Suppressor macrophage treated with lipopolysaccharide for 1 hour (primary cell): Measurements from ENCODE around the gene MT2A.

Source experiments
- DNase-seq, 3 donors: peaks; one replicate each; pipeline ENCODE4 v3.0.0-alpha.2; 2020 to 2022

Gene MT2A

DNA sequence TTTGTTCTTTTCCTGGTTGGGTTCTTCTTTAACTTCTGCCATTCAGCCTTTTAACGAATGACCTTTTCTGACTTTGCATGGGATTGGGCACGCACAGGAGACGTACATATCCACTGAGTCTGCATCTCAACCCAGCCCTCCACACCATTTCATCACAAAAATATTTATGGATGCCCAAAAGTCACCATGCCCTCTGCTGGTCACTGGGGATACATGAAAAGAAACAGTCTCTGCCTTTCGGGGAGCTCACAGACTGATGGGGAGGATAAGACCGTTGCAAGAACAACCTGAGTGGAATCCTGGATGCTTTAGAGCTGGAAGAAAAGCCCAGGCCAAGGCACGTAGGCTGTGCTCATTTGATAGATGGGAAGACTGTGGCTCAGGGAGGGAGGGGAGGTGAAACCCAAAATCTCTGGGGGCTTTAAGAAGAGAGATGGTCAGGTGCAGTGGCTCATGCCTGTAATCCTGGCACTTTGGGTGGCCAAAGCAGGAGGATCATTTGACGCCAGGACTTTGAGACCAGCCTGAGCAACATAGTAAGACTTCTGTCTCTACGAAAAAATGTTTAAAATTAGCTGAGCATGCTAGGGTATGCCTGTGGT lies 7.9 kb upstream of the MT2A start:
- peak; percentile 62 to 77 (median 74) for DNase-seq

DNA sequence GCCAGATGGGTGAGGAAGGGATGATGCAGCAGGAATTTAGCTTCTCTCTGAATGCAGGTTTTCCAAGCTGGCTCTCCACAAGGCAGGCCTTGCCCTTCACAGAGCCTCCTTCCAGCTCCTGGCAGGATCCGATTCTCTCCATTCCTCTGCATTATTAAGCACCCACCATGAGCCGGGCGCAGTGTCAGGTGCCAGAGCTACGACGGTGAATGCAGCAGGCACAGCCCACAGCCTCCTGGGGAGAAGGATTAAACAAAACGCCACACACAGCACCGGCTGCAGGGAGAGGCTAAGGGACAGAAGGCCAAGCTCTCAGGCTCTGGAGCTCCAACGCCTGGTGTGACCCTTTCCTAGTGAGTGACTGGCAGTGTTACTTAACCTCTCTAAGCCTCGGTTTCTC lies 7.1 kb upstream of the MT2A start:
- DNase-seq, result no peak

DNA sequence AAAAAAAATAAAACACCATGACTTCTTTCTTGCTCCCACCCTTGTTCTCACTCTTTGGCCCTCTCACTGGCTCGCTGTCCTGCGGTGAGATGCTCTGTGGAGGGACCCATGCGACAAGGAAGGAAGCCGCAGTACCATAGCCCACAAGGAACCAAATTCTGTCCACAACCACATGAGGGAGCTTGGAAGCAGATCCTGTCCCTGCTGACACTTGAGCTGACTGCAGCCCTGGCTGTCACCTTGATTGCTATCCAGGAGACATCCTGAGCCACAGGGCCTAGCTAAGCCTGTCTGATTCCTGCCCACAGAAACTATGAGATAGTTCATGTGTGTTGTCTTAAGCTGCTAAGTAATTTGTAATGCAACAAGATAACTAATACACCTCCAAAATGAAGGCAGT lies 4.8 kb upstream of the MT2A start:
- DNase-seq, result peak; percentile 65 to 70 (median 66)

DNA sequence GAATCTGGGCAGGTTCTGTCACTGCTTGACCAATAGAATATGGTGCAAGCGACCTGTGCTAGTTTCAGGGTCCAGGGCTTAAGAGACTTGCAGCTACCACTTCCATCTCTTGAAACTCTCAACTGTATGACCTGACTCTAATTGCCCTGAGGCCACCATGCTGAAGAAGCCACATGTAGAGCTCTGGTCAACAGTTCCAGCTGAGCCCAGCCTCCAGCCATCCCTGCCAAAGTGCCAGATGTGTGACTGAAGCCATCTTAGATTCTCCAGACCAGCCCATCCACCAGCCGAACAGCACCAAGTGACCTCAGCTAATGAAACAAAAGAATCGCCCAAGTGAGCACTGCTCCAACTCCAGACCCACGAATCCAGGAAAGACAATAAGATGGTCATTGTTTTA lies 3.4 kb upstream of the MT2A start:
- DNase-seq, result no peak

- DNase-seq, result no peak
These were observed 2.9 kb upstream of the MT2A start for GRCh38 chr16:56605475-56605874.

DNA sequence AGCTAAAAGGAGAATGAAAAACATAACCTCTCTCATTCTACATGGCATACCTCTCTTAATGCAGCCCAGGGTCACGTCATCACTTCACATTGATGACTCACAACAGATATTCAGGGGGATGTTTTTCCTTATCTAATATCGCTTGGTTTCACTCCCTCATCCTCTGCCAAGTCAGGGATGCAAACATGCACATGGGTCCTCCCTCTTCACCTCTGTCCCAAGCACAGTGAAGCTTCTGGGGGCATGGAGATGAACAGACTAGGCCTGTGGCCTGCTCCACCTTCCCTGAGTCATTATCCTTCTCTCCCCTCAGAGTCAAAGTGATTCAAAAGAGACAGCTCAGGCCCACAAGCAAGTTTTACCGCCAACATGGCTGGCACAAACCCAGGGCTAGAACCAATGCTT lies 2.3 kb upstream of the MT2A start:
- no peak for DNase-seq

DNA sequence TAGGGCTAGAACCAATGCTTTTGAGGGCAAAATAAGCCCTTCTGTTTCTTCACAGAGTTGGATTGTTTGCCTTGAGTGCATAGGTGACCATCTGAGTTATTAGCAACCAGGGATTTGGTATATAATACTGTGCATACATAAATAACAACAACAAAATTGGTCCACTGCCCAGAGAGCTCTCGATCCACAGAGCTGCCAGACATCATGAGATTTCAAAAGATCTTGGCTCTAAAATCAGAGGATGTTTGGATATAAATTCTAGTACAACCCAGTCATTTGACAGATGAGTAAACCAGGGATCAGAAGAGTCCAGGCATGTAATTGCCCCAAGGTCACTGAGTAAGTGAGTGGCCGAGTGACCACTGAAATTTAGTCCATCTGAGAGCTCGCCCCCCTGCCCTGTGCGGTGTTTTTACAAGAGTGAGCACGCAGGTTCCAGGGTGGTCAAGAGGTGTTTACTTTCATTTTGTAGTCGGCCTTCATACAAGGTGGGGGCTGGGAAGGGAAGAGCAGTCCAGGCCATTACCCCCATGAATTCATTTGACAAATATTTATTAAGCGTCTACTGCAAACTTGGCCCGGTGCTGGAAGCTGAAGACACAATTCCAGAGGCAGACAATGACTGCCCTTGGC lies 1.8 kb upstream of the MT2A start:
- no peak for DNase-seq

DNA sequence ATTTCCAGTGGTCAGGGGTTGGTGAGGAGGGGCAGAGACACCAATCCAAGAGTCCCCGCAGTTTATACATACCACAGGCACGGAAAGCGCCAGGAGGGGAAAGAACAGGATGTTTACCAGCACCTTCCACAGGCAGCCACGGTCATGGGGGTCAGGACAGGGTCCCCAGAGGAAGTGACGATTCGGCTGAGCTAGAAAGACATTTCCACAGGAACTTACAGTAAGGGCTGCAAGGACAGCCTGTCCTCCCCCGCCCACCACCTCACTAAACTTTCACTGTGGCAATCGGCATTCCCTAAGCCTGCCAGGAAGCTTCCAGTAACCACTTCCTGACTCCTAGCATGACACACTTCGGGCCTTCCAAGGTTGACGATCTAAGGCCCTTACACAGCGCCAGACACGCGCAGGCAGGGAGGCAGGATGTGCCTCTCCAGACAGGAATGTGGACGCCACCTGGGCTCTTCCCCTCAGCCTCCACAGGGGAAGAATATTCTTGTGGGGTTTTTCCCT lies 1.2 kb upstream of the MT2A start:
- peak; percentile 50 to 77 (median 74) for DNase-seq

GRCh38 chr16:56607675-56608042 lies 725 bp upstream of the MT2A start:
- no peak for DNase-seq

GRCh38 chr16:56608876-56609462 lies 585 bp downstream of the MT2A start:
- DNase-seq, result no peak

GRCh38 chr16:56609463-56609921 lies 1.1 kb downstream of the MT2A start:
- peak; percentile 95 to 99 (median 98) for DNase-seq

- peak; percentile 96 to 99 (median 98) for DNase-seq
These were observed 1.7 kb downstream of the MT2A start for GRCh38 chr16:56610017-56610608.

DNA sequence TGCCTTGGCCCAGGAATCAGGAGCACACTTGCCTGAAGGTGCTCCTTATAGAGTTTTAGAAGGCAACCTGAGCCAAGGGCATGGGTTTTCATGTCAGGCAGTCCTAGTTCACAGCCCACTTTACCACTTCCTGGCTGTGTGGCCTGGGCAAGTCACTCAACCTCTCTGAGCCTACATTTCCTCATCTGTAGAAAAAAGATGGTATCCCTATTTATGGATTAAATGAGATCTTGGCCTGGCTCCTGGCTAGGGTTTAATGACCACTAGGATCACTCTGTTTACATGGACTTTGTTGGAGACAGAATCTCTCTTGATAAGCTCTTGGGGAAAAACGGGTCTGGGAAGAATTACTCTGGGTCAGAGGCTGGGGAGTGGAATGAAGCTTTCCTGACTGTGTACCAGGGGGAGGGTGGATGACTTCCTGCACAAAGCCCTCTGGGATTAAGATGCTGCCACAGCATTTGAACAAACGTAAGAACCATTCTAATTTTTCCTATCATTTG lies 2.3 kb downstream of the MT2A start:
- no peak for DNase-seq

DNA sequence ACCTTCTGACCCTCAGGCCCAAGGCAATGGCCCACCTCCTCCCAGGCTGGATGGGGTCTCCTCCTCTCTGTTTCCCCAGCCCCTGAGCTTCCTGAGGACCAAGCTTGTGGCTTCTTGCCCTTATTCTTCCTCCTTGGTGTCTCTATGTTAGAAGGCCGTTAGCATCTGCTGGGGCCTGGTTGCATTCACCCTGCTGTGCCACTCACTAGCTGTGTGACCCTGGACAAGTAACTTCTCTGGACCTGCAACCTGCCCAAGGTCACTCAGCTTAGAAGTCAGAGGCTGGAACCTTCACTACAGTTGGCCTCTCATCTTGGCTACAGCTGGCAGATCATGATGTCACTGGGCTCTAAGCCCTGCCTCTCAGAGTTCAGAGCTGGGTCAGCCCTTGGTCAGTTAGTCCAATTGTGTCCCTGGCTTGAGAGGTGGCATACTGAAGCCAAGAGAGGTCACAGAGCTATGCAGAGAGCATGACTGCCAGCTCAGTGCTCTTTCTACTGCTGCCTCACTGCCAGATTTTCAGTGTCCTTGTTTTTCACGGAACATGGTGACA lies 3.0 kb downstream of the MT2A start:
- DNase-seq, result peak in 2 of 3 donors; percentile 46 to 60

- DNase-seq, result no peak
These were observed 5.3 kb downstream of the MT2A start for GRCh38 chr16:56613706-56614105.

DNA sequence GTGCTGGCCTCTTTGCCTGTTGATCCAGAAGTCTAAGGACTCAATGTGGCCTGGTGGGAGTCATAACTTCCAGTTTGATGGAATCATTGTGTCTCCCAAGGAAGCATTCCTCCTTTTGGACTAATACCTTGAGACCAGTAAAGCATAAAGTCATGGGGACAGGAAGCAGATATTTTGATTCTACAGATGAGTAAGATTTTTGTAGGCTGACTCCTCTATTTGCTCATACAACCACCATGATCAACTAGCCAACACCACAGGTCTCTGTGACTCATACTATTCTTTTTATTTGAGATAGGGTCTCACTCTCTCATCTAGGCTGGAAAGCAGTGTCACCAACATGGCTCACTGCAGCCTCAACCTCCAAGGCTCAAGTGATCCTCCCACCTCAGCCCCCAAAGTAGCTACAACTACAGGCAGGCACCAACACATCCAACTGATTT lies 6.2 kb downstream of the MT2A start:
- DNase-seq, result no peak

DNA sequence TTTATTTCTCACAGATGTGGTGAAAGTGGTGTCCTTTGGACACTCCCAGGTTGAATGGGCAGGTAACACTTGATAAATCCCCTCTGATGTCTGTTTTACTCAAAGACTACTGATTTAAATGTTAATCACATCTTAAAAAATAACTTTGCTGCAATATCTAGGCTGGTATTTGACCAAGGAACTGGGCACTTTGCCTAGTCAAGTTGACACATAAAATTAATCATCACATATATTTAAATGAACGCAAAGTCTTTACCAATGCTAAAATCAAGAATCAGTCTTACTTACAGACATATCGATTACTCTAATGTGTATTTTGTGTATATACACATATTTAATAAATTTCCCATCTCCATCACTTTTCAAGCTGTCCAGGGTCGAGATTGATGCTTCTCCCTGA lies 7.0 kb downstream of the MT2A start:
- DNase-seq, result no peak

DNA sequence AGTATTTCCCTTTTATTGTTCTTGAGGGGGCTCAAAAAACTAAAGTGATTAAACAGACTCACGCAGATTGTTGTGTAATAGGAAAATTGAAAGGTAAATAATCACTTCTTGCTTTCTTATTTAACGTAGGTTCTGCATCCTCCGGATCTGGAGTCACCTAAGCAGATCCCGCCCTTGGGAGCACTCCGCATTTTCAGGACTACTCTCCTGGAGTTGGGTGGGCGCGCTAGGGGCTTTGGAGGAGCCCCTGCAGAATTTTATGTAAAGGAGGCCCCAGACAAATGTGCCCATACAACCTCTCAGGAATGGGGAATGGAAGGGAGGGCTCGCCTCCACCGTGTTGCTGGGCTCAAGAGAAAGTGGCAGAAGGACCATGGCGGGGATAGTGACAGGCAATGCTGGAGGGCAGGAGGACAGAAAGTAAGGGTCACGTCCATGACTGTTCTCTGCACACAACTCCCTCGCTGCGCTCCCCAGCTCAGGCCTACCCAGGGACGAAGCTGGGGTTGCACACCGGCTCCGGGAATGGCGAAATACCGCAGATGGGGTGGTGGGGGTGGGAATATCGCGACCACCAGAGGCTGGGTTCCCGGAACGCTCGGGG lies 8.3 kb downstream of the MT2A start:
- DNase-seq, result no peak

- peak in 1 of 3 donors; percentile 60 for DNase-seq
These were observed 9.1 kb downstream of the MT2A start for GRCh38 chr16:56617212-56618085.

DNA sequence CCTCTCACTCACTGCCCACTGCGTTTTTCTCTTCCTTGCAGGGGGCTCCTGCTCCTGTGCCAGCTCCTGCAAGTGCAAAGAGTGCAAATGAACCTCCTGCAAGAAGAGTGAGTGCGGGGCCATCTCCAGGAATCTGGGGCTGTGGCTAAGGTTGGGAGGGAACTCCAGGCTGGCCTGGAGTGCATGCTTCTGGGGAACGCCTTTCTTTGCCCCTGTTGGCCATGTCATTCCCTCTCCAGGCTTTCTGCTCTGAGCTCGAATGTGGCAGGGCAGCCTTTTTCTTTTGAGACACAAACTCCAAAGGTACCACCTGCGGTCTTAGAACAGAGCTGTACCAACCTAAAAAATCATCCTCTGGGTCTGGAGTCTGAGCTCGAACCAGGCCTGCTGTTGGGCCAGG lies 9.8 kb downstream of the MT2A start:
- DNase-seq, result no peak

- DNase-seq, result no peak
These were observed 12.0 kb downstream of the MT2A start for GRCh38 chr16:56620339-56620897.
